Spinal cord (tissue), 10 donors: ENCODE results near the gene CDH23. TPM values are rescaled to one million over a fixed set of nuclear protein-coding genes. Genes with fewer than 3 reads are reported as not detected.

Source experiments
- DNase-seq, 6 donors: peaks; one replicate each; pipeline versions ENCODE4 v3.0.0 to v3.0.0-alpha.2; 2013 to 2015; ENCODE audit warnings: low spot score in 6 of 6, low read depth in 4 of 6
- H3K27ac ChIP-seq: one replicate; pipeline ENCODE4 v1.5.1; 2013; ENCODE audit warnings: low read depth, low read length, control low read depth
- H3K27me3 ChIP-seq: one replicate; pipeline ENCODE4 v1.6.1; 2013; ENCODE audit warnings: low read length; ENCODE audit not compliant: control insufficient read depth, insufficient read depth
- H3K36me3 ChIP-seq: one replicate; pipeline ENCODE4 v1.6.1; 2013; ENCODE audit warnings: low read length; ENCODE audit not compliant: control insufficient read depth, insufficient read depth
- H3K4me1 ChIP-seq: one replicate; pipeline ENCODE4 v1.6.1; 2013; ENCODE audit warnings: low read length; ENCODE audit not compliant: control insufficient read depth, insufficient read depth
- H3K4me3 ChIP-seq: one replicate; pipeline ENCODE4 v1.5.1; 2013; ENCODE audit warnings: low read depth, low read length, control low read depth
- H3K9me3 ChIP-seq: one replicate; pipeline ENCODE4 v1.6.1; 2013; ENCODE audit warnings: low read length; ENCODE audit not compliant: control insufficient read depth, insufficient read depth
- WGBS: methylation state at CpG from one replicate; pipeline ENCODE4 v1.1.5; 2013; ENCODE audit warnings: missing lambda C conversion rate; ENCODE audit not compliant: insufficient coverage; 5-methylcytosine and 5-hydroxymethylcytosine counted together
- polyA plus RNA-seq, 2 donors: library from polyadenylated mRNA; unstranded; fragments of 120-200 nt; gene quantifications; one replicate each; pipeline ENCODE4 v1.2.1, GENCODE V29; 2013; ENCODE audit not compliant: insufficient read length in 2 of 2
- total RNA-seq, 2 donors: library from RNA; depleted of rRNA in 1 of 2; stranded (reverse); fragments of 120-200 nt in 1 of 2; fragments of >200 nt in 1 of 2; gene quantifications; one replicate each; pipeline versions ENCODE4 v1.2.3 to v1.2.4, GENCODE V29; 2013 to 2014
- donor health status: healthy.

The CDH23 gene
- total and polyA plus RNA-seq, 4 donors = 15.6 to 24.2 (median 19.0) TPM

DNA sequence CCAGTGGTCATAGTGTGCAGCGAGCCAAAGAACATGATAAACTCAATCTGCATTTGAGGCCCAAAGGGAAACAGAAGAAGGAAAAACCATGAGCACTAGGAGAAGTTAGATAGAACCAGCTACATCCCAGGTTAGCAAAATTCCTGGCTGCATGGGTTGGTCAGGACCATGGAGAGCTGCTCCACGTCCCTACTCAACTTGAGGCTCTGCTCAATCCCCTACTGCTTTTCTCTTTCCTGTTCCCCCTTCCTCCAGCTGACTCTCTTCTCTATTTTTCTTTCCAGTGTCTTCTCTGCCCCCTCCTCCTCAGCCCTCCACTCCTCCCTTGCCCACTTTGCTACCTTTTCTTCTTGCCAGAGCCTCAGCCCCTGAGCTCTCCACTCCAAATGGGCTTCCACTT is 398.5 kb downstream of the CDH23 start:
- Histone ChIP-seq H3K4me3 (no peak overlapping the region), H3K4me1 (no peaks in the 10 kb centered on the region), H3K36me3 (peaks cover 6% of the 10 kb centered on the region), H3K27ac (no peak overlapping the region), H3K27me3 (no peaks in the 10 kb centered on the region), H3K9me3 (no peaks in the 10 kb centered on the region)
- DNase-seq = peak in 1 of 6 donors; percentile 39
- 35% methylated on average over 2 of the region's 2 CpGs for WGBS

DNA sequence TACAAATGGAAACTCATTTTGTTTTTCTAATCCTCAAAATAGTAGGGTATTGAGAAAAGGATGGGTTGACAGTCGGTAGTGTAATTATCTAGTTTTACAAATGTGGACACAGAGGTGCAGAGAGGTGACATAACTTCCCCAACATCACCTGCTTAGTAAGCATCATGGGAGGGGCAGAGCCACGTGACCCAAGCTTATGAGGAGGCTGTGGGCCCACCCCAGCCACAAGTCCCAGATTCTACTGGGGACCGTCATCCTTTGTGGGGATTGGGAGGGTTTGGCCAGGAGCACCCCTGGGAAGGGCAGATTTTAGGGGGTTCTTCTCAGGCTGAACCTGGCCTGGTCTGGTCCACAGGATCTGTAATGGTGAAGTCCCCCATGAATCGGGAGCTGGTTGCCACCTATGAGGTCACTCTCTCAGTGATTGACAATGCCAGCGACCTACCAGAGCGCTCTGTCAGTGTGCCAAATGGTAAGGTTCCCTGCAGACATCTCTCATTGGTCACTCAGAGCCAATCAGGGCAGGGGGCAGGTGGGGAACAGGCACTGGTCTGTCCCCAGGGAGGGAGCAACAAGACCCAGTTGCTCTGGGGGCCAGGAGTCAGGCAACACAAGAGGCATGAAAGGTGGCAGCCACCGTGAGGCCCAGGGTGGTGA is 400.2 kb downstream of the CDH23 start:
- no peaks in the 10 kb centered on the region for H3K27me3 ChIP-seq
- H3K27ac ChIP-seq = no peak overlapping the region
- 83% methylated on average over 6 of the region's 7 CpGs for WGBS
- H3K9me3 ChIP-seq = no peaks in the 10 kb centered on the region
- DNase-seq = no peak
- no peak overlapping the region for H3K4me3 ChIP-seq
- peaks cover 3% of the 10 kb centered on the region for H3K36me3 ChIP-seq
- H3K4me1 ChIP-seq = no peaks in the 10 kb centered on the region

DNA sequence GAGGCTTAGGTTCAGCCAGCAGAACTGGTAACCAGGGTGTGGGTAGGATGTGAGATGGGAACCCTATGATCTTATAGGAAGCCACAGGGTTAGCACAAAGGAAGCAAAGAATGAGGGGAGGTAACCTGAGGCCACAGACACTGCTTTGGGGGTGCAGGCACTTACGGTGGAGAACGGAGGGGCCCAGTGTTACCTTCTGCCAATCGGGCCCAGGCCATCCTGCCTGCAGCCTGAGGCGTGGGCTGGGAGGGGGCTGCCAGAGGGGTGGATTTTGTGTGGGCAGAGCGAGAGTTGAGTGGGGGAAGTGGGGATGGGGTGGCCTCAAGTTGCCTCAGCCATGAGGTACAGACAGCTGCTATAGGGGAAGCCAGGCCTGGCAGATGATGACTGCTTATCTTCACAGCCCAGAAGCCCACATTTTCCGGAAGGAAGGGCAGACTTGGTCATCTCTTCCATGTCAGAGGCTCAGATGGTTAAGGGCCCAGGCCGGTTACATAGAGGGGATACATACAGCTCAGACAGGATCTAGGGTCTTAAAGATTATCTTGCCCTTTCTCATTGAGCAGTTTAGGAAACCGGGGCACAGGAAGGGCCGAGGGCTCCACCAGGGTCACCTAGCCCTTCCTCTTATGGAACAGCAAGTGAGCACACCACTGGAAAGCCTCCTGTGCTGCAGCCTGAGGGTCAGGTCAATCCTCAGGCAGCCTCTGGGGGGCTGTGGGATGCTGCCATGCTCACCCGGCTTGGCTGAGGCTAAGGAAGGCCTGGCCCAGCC is 401.0 kb downstream of the CDH23 start:
- no peak overlapping the region for H3K4me3 ChIP-seq
- 81% methylated on average over 10 of the region's 10 CpGs for WGBS
- peaks cover 2% of the 10 kb centered on the region for H3K4me1 ChIP-seq
- no peak overlapping the region for H3K27ac ChIP-seq
- H3K9me3 ChIP-seq = no peaks in the 10 kb centered on the region
- DNase-seq = no peak
- peaks cover 3% of the 10 kb centered on the region for H3K36me3 ChIP-seq
- no peaks in the 10 kb centered on the region for H3K27me3 ChIP-seq

DNA sequence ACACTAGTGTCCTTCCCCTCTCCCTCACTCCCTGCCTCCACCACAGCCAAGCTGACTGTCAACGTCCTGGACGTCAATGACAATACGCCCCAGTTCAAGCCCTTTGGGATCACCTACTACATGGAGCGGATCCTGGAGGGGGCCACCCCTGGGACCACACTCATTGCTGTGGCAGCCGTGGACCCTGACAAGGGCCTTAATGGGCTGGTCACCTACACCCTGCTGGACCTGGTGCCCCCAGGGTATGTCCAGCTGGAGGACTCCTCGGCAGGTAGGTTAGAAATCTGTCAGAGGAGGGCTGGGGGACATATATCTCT is 401.5 kb downstream of the CDH23 start:
- H3K27ac ChIP-seq = no peak overlapping the region
- WGBS = 87% methylated on average over 6 of the region's 6 CpGs

DNA sequence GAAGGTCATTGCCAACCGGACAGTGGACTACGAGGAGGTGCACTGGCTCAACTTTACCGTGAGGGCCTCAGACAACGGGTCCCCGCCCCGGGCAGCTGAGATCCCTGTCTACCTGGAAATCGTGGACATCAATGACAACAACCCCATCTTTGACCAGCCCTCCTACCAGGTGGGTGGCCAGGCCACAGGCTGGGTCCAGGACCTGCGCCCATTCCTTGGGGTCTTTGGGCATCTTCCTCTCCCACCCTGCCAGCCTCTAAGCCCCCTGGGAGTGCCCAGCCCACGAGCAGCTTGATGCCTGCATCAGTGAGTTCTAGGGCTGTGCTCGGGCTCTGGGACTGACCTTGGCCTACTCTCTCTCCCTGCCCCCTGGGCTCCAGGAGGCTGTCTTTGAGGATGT is 402.4 kb downstream of the CDH23 start:
- 79% methylated on average over 10 of the region's 10 CpGs for WGBS
- DNase-seq = no peak
- Histone ChIP-seq H3K27ac (no peak overlapping the region), H3K36me3 (peaks cover 3% of the 10 kb centered on the region), H3K4me1 (peaks cover 3% of the 10 kb centered on the region), H3K4me3 (no peak overlapping the region), H3K27me3 (no peaks in the 10 kb centered on the region), H3K9me3 (no peaks in the 10 kb centered on the region)

More for the DNA sequence above, 401.5 kb downstream of the CDH23 start:
- no peaks in the 10 kb centered on the region for H3K27me3 ChIP-seq
- no peak for DNase-seq
- no peaks in the 10 kb centered on the region for H3K9me3 ChIP-seq
- peaks cover 3% of the 10 kb centered on the region for H3K4me1 ChIP-seq
- H3K4me3 ChIP-seq = no peak overlapping the region
- H3K36me3 ChIP-seq = peaks cover 3% of the 10 kb centered on the region

DNA sequence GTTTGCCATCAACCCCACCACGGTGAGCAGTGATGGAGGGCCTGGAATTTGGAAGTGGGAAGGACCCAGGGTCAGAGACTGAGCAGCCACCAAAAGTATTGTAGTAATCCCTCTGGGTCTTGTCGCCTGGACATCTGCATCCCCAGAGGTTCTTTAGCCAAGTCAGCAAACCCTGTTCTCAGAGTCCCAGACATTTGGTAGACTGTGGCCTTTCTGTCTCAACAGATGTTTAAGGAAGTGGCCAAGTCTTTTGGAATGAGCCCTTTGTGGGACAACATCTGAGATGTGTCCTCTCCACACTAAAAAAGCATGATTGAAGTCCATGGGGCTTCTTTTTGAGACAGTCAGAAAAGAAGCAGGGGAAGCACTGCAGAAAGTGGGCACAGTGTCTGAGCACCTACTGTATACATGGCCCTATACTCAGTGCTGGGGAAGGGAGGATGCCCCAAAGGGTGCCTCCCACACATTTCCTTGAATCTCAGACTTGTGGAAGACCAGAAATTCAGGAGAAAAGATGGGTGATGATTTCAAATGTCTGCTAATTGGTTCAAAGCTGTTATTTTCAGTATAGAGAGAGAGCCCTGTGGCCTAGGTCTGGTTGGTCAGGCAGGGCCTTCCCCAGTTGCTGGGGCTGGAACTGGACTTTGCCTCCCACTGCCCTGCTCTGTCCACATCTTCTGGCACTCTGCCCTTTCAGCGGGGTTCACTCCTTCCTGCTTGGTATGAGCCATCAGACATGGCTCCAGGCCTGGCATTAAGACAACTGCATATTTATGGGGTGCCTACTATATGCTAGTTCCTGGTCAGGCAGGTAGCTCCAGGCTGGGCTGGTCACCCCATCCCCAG is 403.1 kb downstream of the CDH23 start:
- 83% methylated on average over 1 of the region's 3 CpGs for WGBS
- Histone ChIP-seq H3K36me3 (peaks cover 3% of the 10 kb centered on the region), H3K27ac (no peak overlapping the region)

DNA sequence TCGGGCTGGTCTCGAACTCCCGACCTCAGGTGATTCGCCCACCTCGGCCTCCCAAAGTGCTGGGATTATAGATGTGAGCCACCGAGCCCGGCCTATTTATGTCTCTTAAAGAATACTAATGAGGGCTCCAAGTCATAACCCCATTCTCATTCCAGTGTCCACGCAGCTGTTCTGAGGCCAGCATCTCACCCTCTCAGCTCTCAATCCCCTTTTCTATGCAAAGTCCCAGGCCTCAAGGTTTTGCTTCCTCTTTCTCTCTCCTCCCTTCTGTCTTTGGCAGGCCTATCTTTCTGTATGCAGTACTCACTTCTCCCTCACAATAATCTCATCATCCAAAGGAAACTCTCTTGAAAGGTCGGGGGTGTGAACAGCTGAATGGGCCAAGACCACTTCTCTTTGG is 404.6 kb downstream of the CDH23 start:
- 85% methylated on average over 6 of the region's 9 CpGs for WGBS
- Histone ChIP-seq H3K27ac (no peak overlapping the region), H3K9me3 (no peaks in the 10 kb centered on the region), H3K36me3 (no peaks in the 10 kb centered on the region), H3K4me1 (peaks cover 12% of the 10 kb centered on the region), H3K27me3 (no peaks in the 10 kb centered on the region), H3K4me3 (no peak overlapping the region)
- no peak for DNase-seq

More for the DNA sequence above, 403.1 kb downstream of the CDH23 start:
- H3K27me3 ChIP-seq = no peaks in the 10 kb centered on the region
- H3K9me3 ChIP-seq = no peaks in the 10 kb centered on the region
- no peak for DNase-seq
- peaks cover 3% of the 10 kb centered on the region for H3K4me1 ChIP-seq
- H3K4me3 ChIP-seq = no peak overlapping the region

DNA sequence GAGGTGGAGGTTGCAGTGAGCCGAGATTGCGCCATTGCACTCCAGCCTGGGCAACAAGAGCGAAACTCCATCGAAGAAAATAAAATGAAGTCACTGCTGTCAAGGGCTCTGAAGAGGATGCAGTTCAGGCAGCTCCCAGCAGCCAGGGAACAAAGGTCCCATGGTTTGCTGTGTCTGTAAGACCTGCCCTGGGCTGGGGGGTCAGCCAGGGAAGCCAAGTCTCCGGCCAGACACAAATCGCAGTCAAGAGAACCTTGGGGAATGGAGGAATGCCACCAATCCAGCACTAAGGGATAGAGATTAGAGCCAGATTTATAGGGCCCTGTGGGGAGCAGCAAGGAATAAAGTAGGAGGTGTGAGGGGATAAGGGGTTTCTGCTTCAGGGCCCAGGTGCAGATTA is 405.5 kb downstream of the CDH23 start:
- 84% methylated on average over 6 of the region's 6 CpGs for WGBS
- no peaks in the 10 kb centered on the region for H3K9me3 ChIP-seq
- peaks cover 1% of the 10 kb centered on the region for H3K36me3 ChIP-seq
- peaks cover 12% of the 10 kb centered on the region for H3K4me1 ChIP-seq
- no peak overlapping the region for H3K4me3 ChIP-seq
- H3K27ac ChIP-seq = no peak overlapping the region
- H3K27me3 ChIP-seq = no peaks in the 10 kb centered on the region
- DNase-seq = no peak

DNA sequence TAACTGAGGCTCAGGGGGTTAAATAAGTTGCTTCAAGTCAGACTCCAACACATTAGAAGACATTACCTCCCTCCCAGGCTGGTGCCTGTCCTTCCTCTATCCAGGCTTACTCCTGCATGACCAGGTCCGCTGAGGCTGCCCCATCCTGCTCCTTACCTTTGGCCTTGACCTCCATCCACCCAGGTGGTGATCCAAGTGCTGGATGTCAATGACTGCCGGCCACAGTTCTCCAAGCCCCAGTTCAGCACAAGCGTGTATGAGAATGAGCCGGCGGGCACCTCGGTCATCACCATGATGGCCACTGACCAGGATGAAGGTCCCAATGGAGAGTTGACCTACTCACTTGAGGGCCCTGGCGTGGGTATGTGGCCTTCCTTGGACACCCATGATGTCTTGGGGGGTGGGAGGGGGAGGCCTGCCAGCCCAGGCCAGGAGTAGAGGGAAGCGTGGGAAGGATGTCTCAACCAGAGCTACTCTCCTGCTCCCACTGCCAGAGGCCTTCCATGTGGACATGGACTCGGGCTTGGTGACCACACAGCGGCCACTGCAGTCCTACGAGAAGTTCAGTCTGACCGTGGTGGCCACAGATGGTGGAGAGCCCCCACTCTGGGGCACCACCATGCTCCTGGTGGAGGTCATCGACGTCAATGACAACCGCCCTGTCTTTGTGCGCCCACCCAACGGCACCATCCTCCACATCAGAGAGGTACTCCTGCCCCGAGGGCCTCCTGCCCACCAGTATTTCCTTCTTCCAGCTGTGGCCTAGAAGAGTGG is 406.2 kb downstream of the CDH23 start:
- 90% methylated on average over 12 of the region's 18 CpGs for WGBS
- H3K27me3 ChIP-seq = no peaks in the 10 kb centered on the region

More for the DNA sequence above, 406.2 kb downstream of the CDH23 start:
- Histone ChIP-seq H3K9me3 (no peaks in the 10 kb centered on the region), H3K36me3 (peaks cover 7% of the 10 kb centered on the region), H3K4me3 (no peak overlapping the region), H3K27ac (no peak overlapping the region), H3K4me1 (peaks cover 12% of the 10 kb centered on the region)
- DNase-seq = no peak
